ENCODE results near the gene THBS3.

Gene THBS3

DNA sequence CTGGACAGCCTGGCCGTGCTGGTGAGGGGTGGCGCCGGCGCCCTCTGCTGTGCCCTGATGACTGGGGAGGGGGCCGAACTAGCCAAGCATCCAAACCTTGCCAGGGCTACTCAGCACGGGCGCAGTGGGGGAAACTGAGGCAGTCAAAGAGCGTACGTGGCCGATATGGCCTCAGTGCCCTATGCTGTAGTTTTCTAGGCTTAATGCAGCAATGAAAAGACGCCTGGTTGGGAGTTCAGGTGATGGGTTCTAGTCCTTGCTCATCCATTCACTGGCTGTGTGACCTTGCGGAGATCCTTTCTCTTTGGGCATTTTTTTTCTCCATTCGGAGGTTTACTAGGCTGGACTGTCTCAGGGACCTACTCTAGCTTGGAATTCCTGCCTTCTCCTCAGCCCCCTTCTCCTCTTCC lies 1.6 kb upstream of the THBS3 start:
- Histone ChIP-seq H3K9me3 (ENCODE audit: low read length) (no peaks in the 10 kb centered on the region), H3K27me3 (ENCODE audit: insufficient read depth, low read length) (no peaks in the 10 kb centered on the region), H3K4me1 (ENCODE audit: insufficient read depth, low read length) (peaks cover 30% of the 10 kb centered on the region), H3K4me3 (ENCODE audit: low read length) (peak overlapping the region; percentile 66), H2AFZ (ENCODE audit: low read depth, low read length) (peak overlapping the region; percentile 36), H3K36me3 (ENCODE audit: insufficient read depth, low read length) (peaks cover 15% of the 10 kb centered on the region)

DNA sequence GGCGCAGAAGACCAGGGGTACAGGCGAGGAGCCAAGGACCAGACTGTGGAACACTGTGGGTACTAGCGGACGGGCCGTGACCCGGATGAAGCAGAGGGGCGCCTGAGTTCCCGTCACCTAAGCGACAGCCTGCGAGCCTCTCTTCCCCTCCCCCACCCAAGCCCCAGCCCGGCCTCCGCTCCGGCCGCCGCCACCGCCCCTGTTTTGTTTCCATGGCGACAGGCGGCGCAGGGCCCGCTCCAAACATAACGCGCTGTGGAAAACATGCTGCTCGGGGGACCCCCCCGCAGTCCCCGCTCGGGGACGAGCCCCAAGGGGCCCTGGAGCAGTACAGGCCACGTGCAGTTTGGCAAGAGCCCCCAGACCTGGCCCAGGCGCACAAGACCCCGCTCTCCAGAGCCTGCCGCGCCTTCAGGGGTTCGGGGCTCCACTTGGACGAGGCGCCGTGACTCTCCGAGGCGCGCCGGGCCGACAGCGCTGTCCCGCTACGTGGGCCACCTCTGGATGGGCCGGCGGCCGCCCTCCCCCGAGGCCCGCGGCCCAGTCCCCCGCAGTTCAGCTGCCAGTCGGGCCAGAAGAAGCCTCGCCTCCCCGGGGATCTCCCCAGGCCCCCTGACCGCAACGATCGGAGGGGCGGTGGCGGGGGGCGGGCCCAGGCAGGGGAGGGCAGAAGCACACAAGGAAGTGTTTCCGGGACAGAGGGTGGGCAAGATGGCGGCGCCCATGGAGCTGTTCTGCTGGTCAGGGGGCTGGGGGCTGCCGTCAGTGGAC lies 1.0 kb upstream of the THBS3 start, which contains the start of gene MTX1:
MTX1 (plus strand) TSS at position 155 of the 771 bp plus-strand sequence; CDS start at position 265, 110 bp downstream.
- no peaks in the 10 kb centered on the region for H3K9me3 ChIP-seq (ENCODE audit: low read length)
- peak within 1 kb of the TSS; percentile 36 for H2AFZ ChIP-seq (ENCODE audit: low read depth, low read length)
- peak within 1 kb of the TSS; percentile 66 for H3K4me3 ChIP-seq (ENCODE audit: low read length)
- H3K27me3 ChIP-seq (ENCODE audit: insufficient read depth, low read length), result no peaks in the 10 kb centered on the region
- peaks cover 30% of the 10 kb centered on the region for H3K4me1 ChIP-seq (ENCODE audit: insufficient read depth, low read length)
- peaks cover 15% of the 10 kb centered on the region for H3K36me3 ChIP-seq (ENCODE audit: insufficient read depth, low read length)

DNA sequence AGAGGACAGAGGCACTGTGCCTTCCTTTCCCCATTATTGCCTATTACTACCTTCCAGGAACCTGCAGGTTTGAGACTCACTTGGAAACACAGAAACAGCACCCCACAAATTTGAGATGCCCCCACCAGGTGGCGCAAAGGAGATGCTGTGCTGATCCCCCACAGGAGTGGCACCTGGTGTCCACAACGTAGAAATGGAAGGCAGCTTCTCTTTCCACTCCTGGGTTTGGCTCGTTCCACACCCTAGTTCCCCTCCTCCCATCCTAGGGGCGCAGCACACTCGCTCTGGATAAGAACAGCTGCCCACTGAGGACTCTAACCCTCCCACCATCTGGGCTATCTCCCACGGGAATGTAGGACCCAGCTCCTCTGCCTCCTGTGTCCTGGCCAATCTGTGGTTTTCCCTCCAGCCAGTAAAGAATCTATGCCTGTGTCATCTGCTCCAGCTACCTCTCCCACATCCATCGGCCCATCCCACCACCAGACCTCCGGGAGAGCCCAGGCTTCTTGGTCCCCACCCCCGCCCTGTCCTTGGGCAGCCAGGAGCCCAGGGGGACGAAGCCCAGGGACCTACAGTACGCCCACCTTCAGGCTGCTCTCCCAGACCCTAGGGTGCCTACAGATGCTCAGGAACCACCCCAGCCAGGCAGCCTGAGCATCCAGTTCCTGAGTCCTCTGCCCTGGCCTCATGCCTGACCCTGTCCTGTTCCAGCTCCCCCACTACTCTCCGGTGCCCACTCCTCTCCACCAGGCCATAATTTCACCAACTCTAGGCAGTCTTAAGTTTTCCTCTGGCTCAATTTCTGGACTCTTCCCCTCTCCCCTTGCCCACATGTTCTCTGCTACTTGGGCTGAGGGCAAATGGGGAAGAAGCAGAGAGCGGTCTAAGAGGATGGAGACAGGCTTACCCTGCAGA lies 549 bp downstream of the THBS3 start:
- Histone ChIP-seq H2AFZ (ENCODE audit: low read depth, low read length) (no peak overlapping the region), H3K9me3 (ENCODE audit: low read length) (no peaks in the 10 kb centered on the region), H3K4me1 (ENCODE audit: insufficient read depth, low read length) (peaks cover 30% of the 10 kb centered on the region), H3K4me3 (ENCODE audit: low read length) (peak overlapping the region; percentile 66), H3K36me3 (ENCODE audit: insufficient read depth, low read length) (peaks cover 28% of the 10 kb centered on the region), H3K27me3 (ENCODE audit: insufficient read depth, low read length) (no peaks in the 10 kb centered on the region)

DNA sequence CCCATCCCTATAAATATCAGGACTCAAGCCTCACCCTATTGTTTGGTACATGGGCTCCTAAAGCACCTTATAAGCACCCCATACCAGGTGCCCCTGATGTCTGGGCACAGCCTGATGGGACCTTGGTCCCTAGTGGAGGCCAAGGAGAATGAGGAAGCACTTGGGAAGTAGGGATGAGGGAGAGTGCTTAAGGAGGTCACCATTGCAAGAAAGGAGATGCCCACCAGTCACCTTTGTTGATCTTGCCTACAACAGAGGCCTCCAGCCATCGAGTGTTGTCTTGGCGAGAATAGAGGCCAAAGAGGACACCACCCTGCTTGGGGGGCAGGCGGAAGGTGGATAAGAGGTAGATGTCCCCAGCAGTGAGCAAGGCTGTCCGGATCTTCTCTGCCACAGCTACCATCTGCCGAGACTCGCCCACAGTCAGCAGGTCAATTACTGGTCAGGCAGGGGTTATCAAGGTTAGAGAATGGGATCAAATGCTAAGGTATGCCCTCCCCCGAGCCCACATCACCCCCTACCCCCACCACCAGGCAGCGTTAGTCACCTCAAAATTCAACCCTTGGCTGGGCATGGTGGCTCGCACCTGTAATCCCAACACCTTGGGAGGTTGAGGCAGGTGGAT lies 1.6 kb downstream of the THBS3 start:
- peaks cover 33% of the 10 kb centered on the region for H3K36me3 ChIP-seq (ENCODE audit: insufficient read depth, low read length)

DNA sequence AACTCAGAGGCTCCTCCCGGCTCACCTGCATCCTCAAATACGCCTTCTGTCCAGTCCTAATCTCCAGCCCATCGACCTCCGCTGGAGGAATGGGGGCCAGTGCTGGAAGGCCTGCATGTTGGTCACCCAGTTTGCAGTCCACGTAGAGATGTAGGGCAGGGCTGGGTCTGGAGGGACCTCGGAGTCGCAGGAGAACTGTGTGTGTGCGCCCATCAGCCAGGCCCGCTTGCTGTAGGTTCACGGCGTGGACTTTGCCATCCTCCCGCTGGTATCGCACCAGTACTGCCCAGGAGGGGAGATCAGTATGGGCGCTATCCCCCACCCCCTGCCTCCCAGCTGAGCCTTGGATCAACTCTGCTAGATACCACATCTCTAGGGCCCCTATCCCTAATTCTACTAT lies 2.7 kb downstream of the THBS3 start:
- Histone ChIP-seq H3K4me3 (ENCODE audit: low read length) (no peak overlapping the region), H3K9me3 (ENCODE audit: low read length) (no peaks in the 10 kb centered on the region), H2AFZ (ENCODE audit: low read depth, low read length) (no peak overlapping the region), H3K36me3 (ENCODE audit: insufficient read depth, low read length) (peaks cover 44% of the 10 kb centered on the region), H3K27me3 (ENCODE audit: insufficient read depth, low read length) (no peaks in the 10 kb centered on the region), H3K4me1 (ENCODE audit: insufficient read depth, low read length) (peaks cover 29% of the 10 kb centered on the region)

More for the DNA sequence above, 1.6 kb downstream of the THBS3 start:
- Histone ChIP-seq H3K4me3 (ENCODE audit: low read length) (no peak overlapping the region), H3K9me3 (ENCODE audit: low read length) (no peaks in the 10 kb centered on the region), H3K27me3 (ENCODE audit: insufficient read depth, low read length) (no peaks in the 10 kb centered on the region), H3K4me1 (ENCODE audit: insufficient read depth, low read length) (peaks cover 32% of the 10 kb centered on the region), H2AFZ (ENCODE audit: low read depth, low read length) (no peak overlapping the region)

DNA sequence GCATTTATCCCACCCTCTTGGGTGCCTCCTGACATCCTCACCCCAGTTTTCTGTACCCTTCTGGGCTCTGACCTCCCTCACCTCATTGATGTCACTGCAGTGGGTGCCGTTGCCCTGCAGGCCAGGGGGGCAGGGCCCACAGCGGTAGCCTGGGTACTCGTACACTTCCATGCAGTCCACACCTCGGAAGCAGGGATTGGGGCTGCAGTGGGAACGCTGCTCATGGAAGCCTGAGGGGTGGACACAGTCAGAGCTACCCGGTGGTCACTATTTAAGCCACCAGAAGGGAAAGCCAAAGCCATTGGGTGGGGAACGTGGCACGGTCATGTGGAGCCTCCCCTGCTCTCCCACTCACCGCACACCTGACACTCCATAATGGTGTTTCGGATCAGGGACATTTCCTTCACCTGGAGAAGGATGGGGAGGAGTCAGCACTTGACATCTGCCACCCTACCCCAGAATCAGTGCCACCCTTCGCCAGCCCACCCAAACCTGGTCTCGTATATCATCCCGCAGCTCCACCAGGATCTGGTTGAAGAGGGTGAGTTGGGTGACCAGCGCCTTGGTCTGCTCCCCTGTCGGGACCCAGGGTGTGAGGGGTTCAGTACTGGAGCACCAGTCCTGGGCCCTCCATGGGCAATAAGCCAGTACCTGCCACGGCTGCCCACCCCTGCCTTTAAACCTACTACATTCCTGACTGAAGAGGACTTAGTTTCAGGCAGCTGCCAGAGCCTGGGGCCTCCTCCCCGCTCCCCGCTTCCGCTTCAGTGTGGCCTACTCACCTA lies 4.8 kb downstream of the THBS3 start:
- peaks cover 23% of the 10 kb centered on the region for H3K4me1 ChIP-seq (ENCODE audit: insufficient read depth, low read length)
- no peaks in the 10 kb centered on the region for H3K9me3 ChIP-seq (ENCODE audit: low read length)
- H3K27me3 ChIP-seq (ENCODE audit: insufficient read depth, low read length), result no peaks in the 10 kb centered on the region
- no peak overlapping the region for H2AFZ ChIP-seq (ENCODE audit: low read depth, low read length)
- no peak overlapping the region for H3K4me3 ChIP-seq (ENCODE audit: low read length)
- H3K36me3 ChIP-seq (ENCODE audit: insufficient read depth, low read length), result peaks cover 60% of the 10 kb centered on the region

DNA sequence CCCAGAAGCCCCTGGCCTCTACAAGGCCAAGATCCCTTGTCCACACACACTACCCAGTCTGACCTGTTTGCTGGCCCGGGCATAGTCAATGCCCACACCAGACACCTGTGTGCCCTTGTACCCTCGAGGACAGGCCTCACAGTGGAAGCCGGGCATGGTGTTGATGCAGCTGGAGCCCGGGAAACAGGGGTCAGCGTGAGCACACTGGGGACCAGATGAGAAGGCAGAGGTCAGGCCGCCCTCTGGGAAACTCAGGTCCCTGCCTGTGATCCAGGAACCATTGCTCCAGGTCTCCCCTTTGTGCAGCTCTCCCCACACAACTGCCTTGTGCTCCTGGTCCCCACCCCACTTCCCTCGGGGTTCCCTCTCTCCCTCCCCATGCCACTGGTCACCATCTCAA lies 5.5 kb downstream of the THBS3 start:
- Histone ChIP-seq H3K9me3 (ENCODE audit: low read length) (no peaks in the 10 kb centered on the region), H3K4me3 (ENCODE audit: low read length) (no peak overlapping the region), H2AFZ (ENCODE audit: low read depth, low read length) (no peak overlapping the region), H3K4me1 (ENCODE audit: insufficient read depth, low read length) (peaks cover 25% of the 10 kb centered on the region), H3K27me3 (ENCODE audit: insufficient read depth, low read length) (no peaks in the 10 kb centered on the region), H3K36me3 (ENCODE audit: insufficient read depth, low read length) (peaks cover 67% of the 10 kb centered on the region)

DNA sequence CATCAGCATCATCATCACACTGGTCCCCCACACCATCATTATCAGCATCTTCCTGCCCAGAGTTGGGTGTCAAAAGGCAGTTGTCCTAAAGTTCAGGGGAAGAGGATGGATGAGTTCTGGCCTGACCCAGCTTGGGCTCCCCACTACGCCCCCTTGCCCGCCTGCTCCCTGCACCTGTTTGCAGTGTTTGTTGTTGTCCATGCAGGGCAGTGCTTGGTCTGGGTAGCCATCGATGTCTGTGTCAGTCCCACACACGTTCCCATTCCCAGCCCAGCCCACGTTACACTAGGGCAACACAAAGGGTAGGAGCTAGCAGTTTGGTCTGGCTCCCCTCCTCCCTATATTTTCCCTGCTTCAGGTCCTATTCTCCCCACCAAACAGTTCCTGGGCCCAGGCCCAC lies 6.8 kb downstream of the THBS3 start:
- Histone ChIP-seq H3K4me1 (ENCODE audit: insufficient read depth, low read length) (peaks cover 29% of the 10 kb centered on the region), H2AFZ (ENCODE audit: low read depth, low read length) (no peak overlapping the region), H3K36me3 (ENCODE audit: insufficient read depth, low read length) (peaks cover 75% of the 10 kb centered on the region), H3K9me3 (ENCODE audit: low read length) (no peaks in the 10 kb centered on the region), H3K4me3 (ENCODE audit: low read length) (no peak overlapping the region), H3K27me3 (ENCODE audit: insufficient read depth, low read length) (no peaks in the 10 kb centered on the region)

DNA sequence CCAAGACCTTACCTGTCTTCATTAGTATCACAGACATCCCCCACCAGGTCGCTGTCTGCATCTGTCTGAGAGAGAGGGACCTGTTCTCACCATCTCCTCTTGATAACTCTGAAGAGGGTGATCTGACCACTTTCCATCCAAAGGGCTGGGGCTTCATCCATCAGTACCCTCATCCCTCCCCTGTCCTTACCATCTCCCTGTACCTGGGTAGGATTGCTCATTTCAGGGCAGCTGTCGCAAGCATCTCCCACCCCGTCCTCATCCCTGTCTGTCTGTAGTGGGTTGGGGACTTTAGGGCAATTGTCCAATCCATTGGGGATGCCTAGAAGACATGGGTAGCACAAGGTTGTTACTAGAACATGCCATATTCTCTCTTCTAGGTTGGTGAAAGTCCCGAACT lies 7.9 kb downstream of the THBS3 start:
- Histone ChIP-seq H3K4me1 (ENCODE audit: insufficient read depth, low read length) (peaks cover 25% of the 10 kb centered on the region), H3K27me3 (ENCODE audit: insufficient read depth, low read length) (no peaks in the 10 kb centered on the region), H2AFZ (ENCODE audit: low read depth, low read length) (no peak overlapping the region), H3K4me3 (ENCODE audit: low read length) (no peak overlapping the region), H3K9me3 (ENCODE audit: low read length) (no peaks in the 10 kb centered on the region), H3K36me3 (ENCODE audit: insufficient read depth, low read length) (peaks cover 69% of the 10 kb centered on the region)

DNA sequence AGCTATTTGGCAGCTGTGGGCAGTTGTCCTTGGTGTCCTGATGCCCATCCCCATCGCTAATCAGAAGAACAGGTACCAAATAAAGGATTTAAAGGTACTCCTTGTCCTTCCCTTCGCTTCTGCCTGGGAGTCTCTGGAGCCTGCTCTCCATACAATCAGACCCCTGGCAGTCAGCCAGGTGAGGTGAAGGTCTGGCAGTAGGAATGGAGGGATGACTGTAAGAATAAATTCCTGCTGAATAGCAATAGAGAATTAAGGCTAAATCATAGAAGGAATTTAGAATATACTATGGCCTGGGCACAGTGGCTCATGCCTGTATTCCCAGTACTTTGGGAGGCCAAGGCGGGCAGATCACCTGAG lies 9.2 kb downstream of the THBS3 start:
- Histone ChIP-seq H3K27me3 (ENCODE audit: insufficient read depth, low read length) (no peaks in the 10 kb centered on the region), H3K36me3 (ENCODE audit: insufficient read depth, low read length) (peaks cover 68% of the 10 kb centered on the region), H2AFZ (ENCODE audit: low read depth, low read length) (no peak overlapping the region), H3K9me3 (ENCODE audit: low read length) (no peaks in the 10 kb centered on the region), H3K4me1 (ENCODE audit: insufficient read depth, low read length) (peaks cover 30% of the 10 kb centered on the region), H3K4me3 (ENCODE audit: low read length) (no peak overlapping the region)

DNA sequence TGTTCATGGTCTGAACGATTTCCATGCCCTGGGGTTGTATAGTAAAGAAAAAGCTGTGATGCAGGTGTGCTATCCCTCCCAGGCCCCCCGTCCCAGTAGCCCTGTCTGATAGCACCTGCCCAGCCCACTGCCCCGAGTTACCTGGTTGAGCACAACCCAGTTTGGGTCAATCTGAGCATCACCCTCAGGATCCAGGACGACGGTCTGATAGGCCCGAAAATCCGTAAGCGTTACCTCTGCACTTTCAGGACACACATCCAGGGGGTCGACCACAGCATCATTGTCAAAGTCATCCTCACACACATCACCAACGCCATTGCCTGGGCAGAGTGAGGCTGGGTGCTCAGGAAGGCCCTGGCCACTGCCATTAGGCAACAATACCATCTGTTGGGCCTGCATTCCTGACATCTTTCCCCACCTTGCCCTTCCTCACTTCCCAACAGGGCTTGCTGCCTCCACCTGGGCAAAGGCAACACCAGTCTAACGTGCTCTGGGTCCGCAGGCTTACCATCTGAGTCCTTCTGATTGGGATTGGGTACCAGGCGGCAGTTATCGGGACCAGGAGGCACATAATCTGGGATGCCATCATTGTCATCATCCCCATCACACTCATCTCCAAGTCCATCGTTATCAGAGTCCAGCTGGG lies 9.7 kb downstream of the THBS3 start:
- no peak overlapping the region for H2AFZ ChIP-seq (ENCODE audit: low read depth, low read length)
- no peaks in the 10 kb centered on the region for H3K27me3 ChIP-seq (ENCODE audit: insufficient read depth, low read length)
- H3K4me3 ChIP-seq (ENCODE audit: low read length), result no peak overlapping the region
- peaks cover 63% of the 10 kb centered on the region for H3K36me3 ChIP-seq (ENCODE audit: insufficient read depth, low read length)
- H3K9me3 ChIP-seq (ENCODE audit: low read length), result no peaks in the 10 kb centered on the region
- H3K4me1 ChIP-seq (ENCODE audit: insufficient read depth, low read length), result peaks cover 34% of the 10 kb centered on the region
